Measurements from ENCODE around the gene BAHD1.

- TF ChIP-seq CTCF (IDR thresholded peaks at IDR 0.05), result no peak
- no peak for TF ChIP-seq POLR2A (IDR thresholded peaks at IDR 0.05)
Measured at GRCh38 chr15:40420793-40421192, 20.0 kb upstream of the BAHD1 start.

Measured in adrenal gland (tissue), 5 donors.